Measurements from ENCODE around the gene KIF4A.

- TF ChIP-seq POLR2AphosphoS5 (IDR thresholded peaks at IDR 0.05) (no peak), POLR2A (IDR thresholded peaks at IDR 0.05) (no peak), CTCF (IDR thresholded peaks at IDR 0.05) (no peak)
Observed at GRCh38 chrX:70280573-70280972, 9.3 kb upstream of the KIF4A start.

All from prostate gland (tissue), 2 donors.